Gastroesophageal sphincter (tissue), 4 donors: Measurements from ENCODE around the gene SASH1. TPM values are rescaled to one million over a fixed set of nuclear protein-coding genes. Genes with fewer than 3 reads are reported as not detected.

ENCODE experiments used
- ATAC-seq: fragments of 150-250 bp; one replicate; pipeline ENCODE4 v1.9.1; 2016; ENCODE audit warnings: mild to moderate bottlenecking, moderate library complexity
- H3K27ac ChIP-seq, 4 donors: fragments of 200-600 bp; sonication (generic) in 3 of 4; 1 replicate in 3 of 4; 2 replicates in 1 of 4; pipeline ENCODE4 v1.5.1; 2016 to 2019
- H3K27me3 ChIP-seq: fragments of 200-600 bp; sonication (generic); one replicate; pipeline ENCODE4 v1.5.1; 2019
- H3K36me3 ChIP-seq, 2 donors: fragments of 200-600 bp; sonication (generic); one replicate each; pipeline ENCODE4 v1.5.1; 2019; ENCODE audit warnings: control low read depth in 1 of 2
- H3K4me1 ChIP-seq, 3 donors: fragments of 200-600 bp; sonication (generic); 1 replicate in 2 of 3; 2 replicates in 1 of 3; pipeline ENCODE4 v1.5.1; 2016 to 2019; ENCODE audit warnings: control low read depth in 2 of 3
- H3K4me3 ChIP-seq, 2 donors: fragments of 200-600 bp; sonication (generic); one replicate each; pipeline ENCODE4 v1.5.1; 2019; ENCODE audit warnings: mild to moderate bottlenecking in 1 of 2, moderate library complexity in 1 of 2
- H3K9me3 ChIP-seq, 3 donors: fragments of 200-600 bp; sonication (generic); one replicate each; pipeline ENCODE4 v1.5.1; 2017 to 2019; ENCODE audit warnings: control low read depth in 2 of 3
- CTCF ChIP-seq, 4 experiments: fragments of 200-600 bp in 2 of 4; fragments of 450-650 bp in 2 of 4; sonication (generic) in 1 of 4; IDR thresholded peaks; one replicate each; pipeline ENCODE4 v1.5.1; 2017 to 2019; ENCODE audit warnings: antibody characterized with exemption in 4 of 4, mild to moderate bottlenecking in 2 of 4, moderate library complexity in 2 of 4
- EP300 ChIP-seq: sonication (generic); formaldehyde crosslinking; IDR thresholded peaks from one replicate; pipeline ENCODE4 v1.6.1; 2017; ENCODE audit warnings: antibody characterized with exemption, mild to moderate bottlenecking
- POLR2A ChIP-seq, 2 donors: fragments of 450-650 bp; IDR thresholded peaks; one replicate each; pipeline ENCODE4 v1.6.1; 2017; ENCODE audit warnings: antibody characterized with exemption in 2 of 2, mild to moderate bottlenecking in 2 of 2, moderate library complexity in 1 of 2
- POLR2AphosphoS5 ChIP-seq: sonication (generic); formaldehyde crosslinking; IDR thresholded peaks from one replicate; pipeline ENCODE4 v1.6.1; 2017; ENCODE audit warnings: antibody characterized with exemption
- WGBS, 2 donors: methylation state at CpG; one replicate each; pipeline ENCODE4 v1.1.5; 2018; ENCODE audit warnings: low coverage in 1 of 2; 5-methylcytosine and 5-hydroxymethylcytosine counted together
- total RNA-seq, 4 donors: library from RNA; depleted of rRNA; stranded (reverse); fragments of >200 nt; gene quantifications; one replicate each; pipeline ENCODE4 v1.1.0, GENCODE V29; 2016

The SASH1 gene
- total RNA-seq, 4 donors from 2014 or later: 48.9 to 78.9 (median 64.6) TPM

GRCh38 chr6:148398678-148399077 lies 56.0 kb downstream of the SASH1 start:
- no peaks in the 10 kb centered on the region for H3K27me3 ChIP-seq
- peaks cover 0 to 63% (median 10%) of the 10 kb centered on the region in 3 donors for H3K4me1 ChIP-seq
- H3K4me3 ChIP-seq: no peak overlapping the region
- no peak for ATAC-seq
- no peaks in the 10 kb centered on the region for H3K9me3 ChIP-seq
- no peak for TF ChIP-seq CTCF (IDR thresholded peaks at IDR 0.05)
- TF ChIP-seq EP300: no peak
- TF ChIP-seq POLR2A (IDR thresholded peaks at IDR 0.05): no peak
- TF ChIP-seq POLR2AphosphoS5: no peak
- peak overlapping the region in 3 of 4 donors; percentile 40 to 59 (median 45) for H3K27ac ChIP-seq
- no peaks in the 10 kb centered on the region for H3K36me3 ChIP-seq
- 0 to 53% methylated on average over 1 of the region's 1 CpG for WGBS, 2 donors

GRCh38 chr6:148401571-148401970 lies 58.9 kb downstream of the SASH1 start:
- no peaks in the 10 kb centered on the region for H3K27me3 ChIP-seq
- ATAC-seq: no peak
- H3K9me3 ChIP-seq: no peaks in the 10 kb centered on the region
- H3K4me1 ChIP-seq: peaks cover 0 to 61% (median 7%) of the 10 kb centered on the region in 3 donors
- no peaks in the 10 kb centered on the region for H3K36me3 ChIP-seq
- H3K27ac ChIP-seq: no peak overlapping the region
- no peak for TF ChIP-seq POLR2A (IDR thresholded peaks at IDR 0.05)
- TF ChIP-seq CTCF (IDR thresholded peaks at IDR 0.05): no peak
- TF ChIP-seq EP300: no peak
- TF ChIP-seq POLR2AphosphoS5: no peak
- H3K4me3 ChIP-seq: no peak overlapping the region
- WGBS, 2 donors: 33 to 38% methylated on average over 3 of the region's 3 CpGs

- TF ChIP-seq CTCF (IDR thresholded peaks at IDR 0.05) (no peak), POLR2AphosphoS5 (no peak), EP300 (no peak), POLR2A (IDR thresholded peaks at IDR 0.05) (no peak)
- H3K4me1 ChIP-seq: peaks cover 0 to 45% (median 7%) of the 10 kb centered on the region in 3 donors
- H3K27ac ChIP-seq: peak overlapping the region in 3 of 4 donors; percentile 54 to 72 (median 72)
- WGBS, 2 donors: 57 to 72% methylated on average over 1 to 6 of the region's 10 CpGs
- H3K27me3 ChIP-seq: no peaks in the 10 kb centered on the region
- no peak overlapping the region for H3K4me3 ChIP-seq
- no peaks in the 10 kb centered on the region for H3K9me3 ChIP-seq
- no peak for ATAC-seq
- H3K36me3 ChIP-seq: no peaks in the 10 kb centered on the region
Observed at GRCh38 chr6:148404456-148405054, 61.9 kb downstream of the SASH1 start.

- H3K4me3 ChIP-seq: no peak overlapping the region
- no peak for ATAC-seq
- TF ChIP-seq CTCF (IDR thresholded peaks at IDR 0.05) (no peak), POLR2A (IDR thresholded peaks at IDR 0.05) (no peak), EP300 (no peak), POLR2AphosphoS5 (no peak)
- no peaks in the 10 kb centered on the region for H3K9me3 ChIP-seq
- H3K36me3 ChIP-seq: no peaks in the 10 kb centered on the region
- peak overlapping the region in 2 of 4 donors; percentile 72 for H3K27ac ChIP-seq
- no peaks in the 10 kb centered on the region for H3K27me3 ChIP-seq
- peaks cover 0 to 39% (median 7%) of the 10 kb centered on the region in 3 donors for H3K4me1 ChIP-seq
- 58 to 92% methylated on average over 2 of the region's 2 CpGs for WGBS, 2 donors
Observed at GRCh38 chr6:148405894-148406293, 63.3 kb downstream of the SASH1 start.
